Astrocyte (in vitro differentiated cells and primary cell): ENCODE data around the gene FGGY. TPM values are rescaled to one million over a fixed set of nuclear protein-coding genes. Genes with fewer than 3 reads are reported as not detected.
"Not testable (repeated sequence)": the region's sequence is repeated elsewhere in the genome, so short reads cannot be mapped to it uniquely, and the experiment has no call there.

Experiments used
- DNase-seq: peaks from one replicate; pipeline ENCODE4 v3.0.0-alpha.2; 2010; ENCODE audit warnings: low read depth
- FAIRE-seq: peaks from 2 replicates; lab custom pipeline; 2011; peaks lifted over from hg19 to GRCh38; lab: Jason Lieb, UNC
- H2AFZ ChIP-seq: 2 replicates; pipeline ENCODE4 v1.6.0; 2012; ENCODE audit warnings: low read depth, low read length, inconsistent platforms
- H3K27ac ChIP-seq: 2 replicates; pipeline ENCODE4 v1.5.1; 2011; ENCODE audit warnings: low read depth, low read length, inconsistent platforms
- H3K27me3 ChIP-seq: 2 replicates; pipeline ENCODE4 v1.6.0; 2011; ENCODE audit warnings: low read length, inconsistent platforms; ENCODE audit not compliant: insufficient read depth
- H3K36me3 ChIP-seq: 2 replicates; pipeline ENCODE4 v1.5.1; 2011; ENCODE audit warnings: low read length, inconsistent platforms; ENCODE audit not compliant: insufficient read depth
- H3K4me1 ChIP-seq: 2 replicates; pipeline ENCODE4 v1.5.1; 2011; ENCODE audit warnings: low read length, inconsistent platforms; ENCODE audit not compliant: insufficient read depth
- H3K4me2 ChIP-seq: 2 replicates; pipeline ENCODE4 v1.6.0; 2012; ENCODE audit warnings: low read length, inconsistent platforms
- H3K4me3 ChIP-seq: 2 replicates; pipeline ENCODE4 v1.5.1; 2011; ENCODE audit warnings: low read depth, mild to moderate bottlenecking, low read length, inconsistent platforms; ENCODE audit not compliant: insufficient read depth
- H3K79me2 ChIP-seq: 2 replicates; pipeline ENCODE4 v1.6.0; 2012; ENCODE audit warnings: mild to moderate bottlenecking, low read length, inconsistent platforms; ENCODE audit not compliant: insufficient read depth
- H3K9ac ChIP-seq: 2 replicates; pipeline ENCODE4 v1.6.0; 2012; ENCODE audit warnings: mild to moderate bottlenecking, low read length, inconsistent platforms
- H3K9me3 ChIP-seq: 2 replicates; pipeline ENCODE4 v1.5.1; 2012; ENCODE audit warnings: low read depth, mild to moderate bottlenecking, low read length, inconsistent platforms; ENCODE audit not compliant: insufficient read depth
- H4K20me1 ChIP-seq: 2 replicates; pipeline ENCODE4 v1.6.0; 2012; ENCODE audit warnings: low read length, inconsistent platforms; ENCODE audit not compliant: insufficient read depth
- H3K27ac Mint-ChIP-seq: one replicate; pipeline ENCODE4 v1.8.0; 2021; ENCODE audit warnings: mild to moderate bottlenecking, mixed read lengths; ENCODE audit not compliant: unreplicated experiment
- H3K27me3 Mint-ChIP-seq: one replicate; pipeline ENCODE4 v1.8.0; 2021; ENCODE audit warnings: low read depth, mixed read lengths; ENCODE audit not compliant: unreplicated experiment
- H3K36me3 Mint-ChIP-seq: one replicate; pipeline ENCODE4 v1.8.0; 2021; ENCODE audit warnings: low read depth, mixed read lengths; ENCODE audit not compliant: unreplicated experiment
- H3K4me1 Mint-ChIP-seq: one replicate; pipeline ENCODE4 v1.8.0; 2021; ENCODE audit warnings: low read depth, mixed read lengths; ENCODE audit not compliant: unreplicated experiment
- H3K4me3 Mint-ChIP-seq: one replicate; pipeline ENCODE4 v1.8.0; 2021; ENCODE audit warnings: mild to moderate bottlenecking, moderate library complexity, mixed read lengths; ENCODE audit not compliant: unreplicated experiment
- H3K9me3 Mint-ChIP-seq: one replicate; pipeline ENCODE4 v1.8.0; 2021; ENCODE audit warnings: mild to moderate bottlenecking, mixed read lengths; ENCODE audit not compliant: unreplicated experiment
- EZH2 ChIP-seq: IDR thresholded peaks from 2 replicates; pipeline ENCODE4 v1.6.1; 2012; ENCODE audit warnings: mild to moderate bottlenecking, low read length, inconsistent platforms; ENCODE audit not compliant: insufficient read depth
- total RNA-seq: library from RNA; stranded (reverse); gene quantifications from 2 replicates; pipeline ENCODE4 v1.2.1, GENCODE V29; 2021
- TF ChIP-seq, protein P1 (sequence below): IDR thresholded peaks from 2 replicates; pipeline ENCODE4 v1.5.1; 2011; ENCODE audit warnings: low read depth, mild to moderate bottlenecking, inconsistent platforms, low read length, moderate library complexity; ENCODE audit not compliant: insufficient read depth

FGGY gene
- total RNA-seq, 1 donor from 2014 or later, result 6.8 TPM

DNA sequence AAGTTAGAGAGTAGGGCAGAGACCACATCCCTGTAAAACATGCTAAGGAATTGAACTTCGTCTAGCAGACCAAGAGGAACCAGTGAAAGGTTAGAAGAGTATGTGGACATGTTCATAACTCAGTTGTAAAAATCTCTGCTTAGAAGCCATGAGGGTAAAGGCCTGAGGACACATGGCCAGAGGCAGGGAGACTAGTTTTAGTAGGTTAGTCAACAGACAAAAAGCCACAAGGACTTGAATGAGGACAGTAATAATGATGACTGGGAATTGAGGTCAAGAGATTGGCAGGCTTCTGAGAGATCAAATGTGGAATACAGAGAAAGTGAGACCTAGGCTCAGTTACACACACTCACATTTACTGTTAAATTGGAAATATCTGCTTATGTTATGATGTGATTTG, 312.4 kb downstream of the FGGY start:
- TF ChIP-seq, protein P1, sequence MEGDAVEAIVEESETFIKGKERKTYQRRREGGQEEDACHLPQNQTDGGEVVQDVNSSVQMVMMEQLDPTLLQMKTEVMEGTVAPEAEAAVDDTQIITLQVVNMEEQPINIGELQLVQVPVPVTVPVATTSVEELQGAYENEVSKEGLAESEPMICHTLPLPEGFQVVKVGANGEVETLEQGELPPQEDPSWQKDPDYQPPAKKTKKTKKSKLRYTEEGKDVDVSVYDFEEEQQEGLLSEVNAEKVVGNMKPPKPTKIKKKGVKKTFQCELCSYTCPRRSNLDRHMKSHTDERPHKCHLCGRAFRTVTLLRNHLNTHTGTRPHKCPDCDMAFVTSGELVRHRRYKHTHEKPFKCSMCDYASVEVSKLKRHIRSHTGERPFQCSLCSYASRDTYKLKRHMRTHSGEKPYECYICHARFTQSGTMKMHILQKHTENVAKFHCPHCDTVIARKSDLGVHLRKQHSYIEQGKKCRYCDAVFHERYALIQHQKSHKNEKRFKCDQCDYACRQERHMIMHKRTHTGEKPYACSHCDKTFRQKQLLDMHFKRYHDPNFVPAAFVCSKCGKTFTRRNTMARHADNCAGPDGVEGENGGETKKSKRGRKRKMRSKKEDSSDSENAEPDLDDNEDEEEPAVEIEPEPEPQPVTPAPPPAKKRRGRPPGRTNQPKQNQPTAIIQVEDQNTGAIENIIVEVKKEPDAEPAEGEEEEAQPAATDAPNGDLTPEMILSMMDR, result no peak
- TF ChIP-seq EZH2, result no peak
- H3K4me1 Mint-ChIP-seq, result peaks cover 7% of the 10 kb centered on the region
- no peak overlapping the region for H3K27ac ChIP-seq
- no peak overlapping the region for H3K9ac ChIP-seq
- peaks cover 2% of the 10 kb centered on the region for H3K27me3 Mint-ChIP-seq
- H2AFZ ChIP-seq, result no peak overlapping the region
- no peaks in the 10 kb centered on the region for H3K36me3 ChIP-seq
- H3K4me1 ChIP-seq, result no peaks in the 10 kb centered on the region
- H3K4me3 ChIP-seq, result no peak overlapping the region
- no peak overlapping the region for H3K27ac Mint-ChIP-seq
- no peaks in the 10 kb centered on the region for H3K79me2 ChIP-seq
- H3K36me3 Mint-ChIP-seq, result peaks cover 9% of the 10 kb centered on the region
- FAIRE-seq (no peak), DNase-seq (no peak)
- H4K20me1 ChIP-seq, result no peaks in the 10 kb centered on the region
- H3K9me3 ChIP-seq, result no peaks in the 10 kb centered on the region
- H3K4me2 ChIP-seq, result no peak overlapping the region
- no peak overlapping the region for H3K4me3 Mint-ChIP-seq
- H3K27me3 ChIP-seq, result no peaks in the 10 kb centered on the region
- H3K9me3 Mint-ChIP-seq, result peaks cover 19% of the 10 kb centered on the region

DNA sequence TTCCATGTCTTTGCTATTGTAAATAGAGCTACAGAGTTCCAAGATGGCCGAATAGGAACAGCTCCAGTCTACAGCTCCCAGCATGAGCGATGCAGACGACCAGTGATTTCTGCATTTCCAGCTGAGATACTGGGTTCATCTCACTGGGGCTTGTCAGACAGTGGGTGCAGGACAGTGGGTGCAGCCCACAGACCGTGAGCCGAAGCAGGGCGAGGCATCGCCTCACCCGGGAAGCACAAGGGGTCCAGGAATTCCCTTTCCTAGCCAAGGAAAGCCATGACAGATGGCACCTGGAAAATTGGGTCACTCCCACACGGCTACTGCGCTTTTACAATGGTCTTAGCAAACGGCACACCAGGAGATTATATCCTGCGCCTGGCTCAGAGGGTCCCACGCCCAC, 313.6 kb downstream of the FGGY start:
- H3K27me3 Mint-ChIP-seq, H3K9ac ChIP-seq, H3K4me2 ChIP-seq, H3K79me2 ChIP-seq, H3K27ac ChIP-seq, H3K4me1 ChIP-seq, H3K36me3 Mint-ChIP-seq, H3K27ac Mint-ChIP-seq, FAIRE-seq, H2AFZ ChIP-seq, H3K4me3 Mint-ChIP-seq, DNase-seq, H3K4me3 ChIP-seq, H3K27me3 ChIP-seq, H3K9me3 ChIP-seq, H3K36me3 ChIP-seq, H3K4me1 Mint-ChIP-seq, H4K20me1 ChIP-seq: not testable (repeated sequence)
- peaks cover 22% of the 10 kb centered on the region for H3K9me3 Mint-ChIP-seq

DNA sequence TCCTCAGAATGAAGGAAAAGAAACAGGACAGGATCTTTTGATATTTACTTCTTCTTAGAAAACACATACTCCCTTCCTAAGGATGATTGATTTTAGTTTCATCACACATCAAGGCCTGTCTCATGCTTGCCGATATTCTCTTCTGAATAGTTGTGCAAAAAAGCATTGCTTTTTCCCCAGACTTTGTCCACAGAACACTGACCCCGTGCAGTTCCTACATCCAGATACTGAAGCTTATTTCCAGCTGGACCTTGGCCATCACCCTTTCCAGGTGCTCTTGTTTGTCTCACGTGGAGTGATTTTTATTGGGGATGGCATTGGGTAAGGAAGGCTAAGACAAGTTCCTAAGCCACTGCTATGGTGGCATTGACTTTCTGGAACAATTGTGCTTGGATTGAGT, 320.5 kb downstream of the FGGY start:
- Histone ChIP-seq H3K27me3 (no peaks in the 10 kb centered on the region), H3K4me2 (no peak overlapping the region), H3K27ac (no peak overlapping the region), H2AFZ (no peak overlapping the region), H4K20me1 (no peaks in the 10 kb centered on the region), H3K9me3 (no peaks in the 10 kb centered on the region), H3K79me2 (no peaks in the 10 kb centered on the region), H3K36me3 (no peaks in the 10 kb centered on the region), H3K4me1 (no peaks in the 10 kb centered on the region), H3K9ac (no peak overlapping the region), H3K4me3 (no peak overlapping the region)
- Mint-ChIP-seq H3K9me3 (peaks cover 7% of the 10 kb centered on the region), H3K4me1 (no peaks in the 10 kb centered on the region), H3K27ac (no peak overlapping the region), H3K4me3 (no peak overlapping the region), H3K36me3 (no peaks in the 10 kb centered on the region), H3K27me3 (no peaks in the 10 kb centered on the region)
- TF ChIP-seq, protein P1, result no peak
- TF ChIP-seq EZH2, result no peak
- FAIRE-seq, result no peak
- no peak for DNase-seq
